ENCODE results near the gene UNC5C.

UNC5C gene

DNA sequence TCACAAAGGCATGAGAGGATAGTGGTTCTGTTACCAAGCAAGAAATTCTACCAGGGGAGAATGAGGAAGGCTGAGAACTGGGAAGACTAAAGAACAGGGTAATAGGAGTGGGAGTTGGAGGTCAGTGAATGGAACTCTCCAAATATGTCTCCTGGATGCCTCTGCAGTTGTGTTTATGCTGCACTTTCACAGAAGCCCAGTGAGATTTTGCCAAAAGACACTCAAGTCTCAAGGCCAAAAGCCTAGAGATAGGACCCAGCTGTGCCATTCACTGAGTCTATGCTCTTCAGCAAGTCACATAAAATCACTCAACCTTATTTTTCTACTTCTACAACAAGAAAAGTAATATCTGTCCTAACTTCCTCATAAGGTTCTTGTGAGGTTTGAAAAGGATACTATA is 285.4 kb downstream of the UNC5C start:
- Histone ChIP-seq H3K27ac (no peak overlapping the region), H3K27me3 (no peaks in the 10 kb centered on the region), H3K4me3 (no peak overlapping the region), H3K36me3 (no peaks in the 10 kb centered on the region), H3K9me3 (no peaks in the 10 kb centered on the region), H3K4me1 (peaks cover 0 to 10% (median 0%) of the 10 kb centered on the region in 4 donors)
- no peak for DNase-seq
- intact Hi-C loops (cut with DNase I; ENCODE audit: low total_unique reads): no loop called here
- TF ChIP-seq CTCF (IDR thresholded peaks at IDR 0.05): no peak

GRCh38 chr4:95256108-95256835 is 292.5 kb downstream of the UNC5C start:
- no peak for TF ChIP-seq CTCF (IDR thresholded peaks at IDR 0.05)
- intact Hi-C loops (cut with DNase I; ENCODE audit: low total_unique reads): no loop called here

DNA sequence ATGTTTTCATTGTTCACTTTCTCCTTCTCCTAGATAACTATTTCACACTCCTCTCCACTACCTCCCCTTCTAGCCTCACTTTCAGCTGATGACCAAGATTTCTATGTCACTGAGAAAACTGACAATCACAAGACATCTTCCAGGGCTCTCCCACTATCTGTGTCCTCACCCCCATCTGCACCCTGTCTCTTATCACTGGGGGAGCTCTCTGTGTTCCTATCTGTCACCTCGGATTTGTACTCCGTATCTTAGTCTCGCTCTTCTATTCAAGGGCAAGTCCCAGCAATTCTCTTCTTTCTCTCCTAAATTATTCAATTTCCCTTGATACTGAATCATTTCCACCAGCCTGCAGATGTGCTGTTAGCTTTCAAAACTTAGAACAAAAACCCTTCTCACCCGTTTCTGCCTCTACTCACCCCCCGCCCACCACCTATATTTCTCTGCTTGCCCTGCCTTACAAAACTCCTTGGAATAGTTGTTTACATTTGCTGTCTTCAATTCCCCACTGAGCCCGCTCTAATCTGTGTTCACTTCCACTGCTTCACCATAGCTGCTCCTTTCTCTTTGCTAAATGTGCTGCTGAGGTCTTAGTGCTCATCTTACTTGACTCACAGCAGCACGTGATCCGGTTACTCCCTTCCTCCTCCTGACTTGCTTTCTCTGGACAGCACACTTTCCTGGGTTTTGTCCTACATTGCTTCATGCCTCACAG is 293.2 kb downstream of the UNC5C start:
- intact Hi-C loops (cut with DNase I; ENCODE audit: low total_unique reads): no loop called here
- no peak overlapping the region for H3K27ac ChIP-seq
- no peak for DNase-seq
- H3K36me3 ChIP-seq: no peaks in the 10 kb centered on the region
- H3K9me3 ChIP-seq: no peaks in the 10 kb centered on the region
- no peak for TF ChIP-seq CTCF (IDR thresholded peaks at IDR 0.05)
- no peak overlapping the region for H3K4me3 ChIP-seq
- no peaks in the 10 kb centered on the region for H3K27me3 ChIP-seq
- H3K4me1 ChIP-seq: peaks cover 0 to 10% (median 0%) of the 10 kb centered on the region in 4 donors

More at GRCh38 chr4:95256108-95256835, 292.5 kb downstream of the UNC5C start:
- Histone ChIP-seq H3K36me3 (no peaks in the 10 kb centered on the region), H3K4me3 (no peak overlapping the region), H3K4me1 (peaks cover 0 to 10% (median 0%) of the 10 kb centered on the region in 4 donors), H3K27me3 (no peaks in the 10 kb centered on the region), H3K9me3 (no peaks in the 10 kb centered on the region), H3K27ac (no peak overlapping the region)
- no peak for DNase-seq

GRCh38 chr4:95251568-95251967 is 297.2 kb downstream of the UNC5C start:
- H3K27ac ChIP-seq: no peak overlapping the region
- H3K4me1 ChIP-seq: peaks cover 0 to under 1% (median 0%) of the 10 kb centered on the region in 4 donors
- DNase-seq: no peak
- no peak overlapping the region for H3K4me3 ChIP-seq
- no peaks in the 10 kb centered on the region for H3K9me3 ChIP-seq
- H3K27me3 ChIP-seq: no peaks in the 10 kb centered on the region
- peaks cover 10 to 14% (median 10%) of the 10 kb centered on the region in 3 donors for H3K36me3 ChIP-seq
- no peak for TF ChIP-seq CTCF (IDR thresholded peaks at IDR 0.05)
- intact Hi-C loops (cut with DNase I; ENCODE audit: low total_unique reads): no loop called here

GRCh38 chr4:95250544-95251137 is 298.1 kb downstream of the UNC5C start:
- Histone ChIP-seq H3K4me1 (no peaks in the 10 kb centered on the region), H3K9me3 (no peaks in the 10 kb centered on the region), H3K4me3 (no peak overlapping the region), H3K27ac (no peak overlapping the region), H3K27me3 (no peaks in the 10 kb centered on the region), H3K36me3 (peaks cover 10 to 14% (median 10%) of the 10 kb centered on the region in 3 donors)
- intact Hi-C loops (cut with DNase I; ENCODE audit: low total_unique reads): no loop called here
- no peak for DNase-seq
- TF ChIP-seq CTCF (IDR thresholded peaks at IDR 0.05): no peak
